GM18868 (cell line): ENCODE measurements around the gene PLD6.

ENCODE experiments used
- ATAC-seq: cut with Tn5 transposase; IDR thresholded peaks from one replicate; pipeline ENCODE4 v1.9.1; 2021; ENCODE audit warnings: mild to moderate bottlenecking, moderate library complexity; ENCODE audit not compliant: unreplicated experiment

The PLD6 gene

GRCh38 chr17:17227608-17228520, 21.7 kb upstream of the PLD6 start:
- no peak for ATAC-seq

- no peak for ATAC-seq
These were observed 20.5 kb upstream of the PLD6 start for GRCh38 chr17:17226451-17227265.

DNA sequence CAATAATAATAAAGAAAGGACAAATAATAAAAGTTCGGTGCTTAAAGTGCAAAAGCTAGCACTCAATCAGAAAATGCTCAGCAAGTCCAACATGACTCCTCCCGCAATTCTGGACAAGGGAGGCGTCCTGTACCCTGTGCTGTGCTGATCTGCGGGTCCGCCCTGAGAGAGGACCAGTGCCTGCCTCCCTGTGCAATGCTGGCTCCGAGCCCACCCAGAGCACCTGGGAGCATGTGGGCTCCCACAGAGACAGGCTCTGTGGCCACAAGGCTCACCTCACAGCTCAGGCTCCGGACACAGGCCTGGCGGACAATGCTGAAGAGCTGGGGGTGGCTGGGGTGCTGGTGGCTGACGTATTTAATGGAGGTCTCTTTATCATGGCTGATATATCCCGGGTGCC, 19.8 kb upstream of the PLD6 start:
- ATAC-seq, result no peak

GRCh38 chr17:17224137-17224536, 18.0 kb upstream of the PLD6 start:
- ATAC-seq, result no peak

GRCh38 chr17:17223736-17224135, 17.6 kb upstream of the PLD6 start:
- ATAC-seq, result no peak

DNA sequence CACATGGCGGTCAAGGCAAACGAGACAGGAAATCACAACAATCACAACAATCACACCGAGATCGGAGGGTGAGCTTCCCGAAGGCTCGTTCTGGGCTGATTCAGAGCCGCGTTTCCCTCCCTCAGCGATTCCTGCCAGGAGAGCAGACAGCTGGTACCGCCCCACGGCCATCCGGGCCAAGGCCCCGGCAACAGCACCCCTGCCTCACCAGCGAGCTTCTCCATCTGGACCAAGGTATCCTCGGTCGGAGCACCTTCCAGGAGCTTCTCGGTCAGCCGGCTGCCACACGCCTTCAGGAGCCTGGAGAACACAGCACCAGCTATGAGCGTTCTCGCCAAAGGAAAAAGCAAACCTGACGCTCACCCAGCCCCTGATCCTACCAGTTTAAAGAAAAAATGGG, 15.2 kb upstream of the PLD6 start:
- ATAC-seq, result no peak

GRCh38 chr17:17220529-17220928, 14.4 kb upstream of the PLD6 start:
- no peak for ATAC-seq

DNA sequence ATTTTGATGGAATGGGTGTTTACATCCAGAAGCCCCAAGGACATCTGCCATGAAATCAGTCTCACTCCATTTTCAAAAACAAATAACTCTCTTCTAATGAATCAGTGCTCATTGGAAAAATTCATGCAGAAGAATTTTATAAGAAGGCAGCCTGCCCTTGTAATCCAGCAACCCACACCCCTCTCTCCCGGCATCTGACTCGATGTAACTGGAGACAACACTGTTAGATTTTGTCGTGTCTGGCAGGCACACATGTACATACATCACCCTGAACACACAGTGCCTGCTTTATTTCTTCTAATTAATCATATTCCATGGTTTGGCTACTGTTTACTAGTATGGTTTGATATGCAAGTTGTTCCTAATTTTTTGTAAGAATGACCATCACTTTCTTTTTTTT, 11.9 kb upstream of the PLD6 start:
- ATAC-seq, result no peak

GRCh38 chr17:17216776-17217175, 10.6 kb upstream of the PLD6 start:
- no peak for ATAC-seq

DNA sequence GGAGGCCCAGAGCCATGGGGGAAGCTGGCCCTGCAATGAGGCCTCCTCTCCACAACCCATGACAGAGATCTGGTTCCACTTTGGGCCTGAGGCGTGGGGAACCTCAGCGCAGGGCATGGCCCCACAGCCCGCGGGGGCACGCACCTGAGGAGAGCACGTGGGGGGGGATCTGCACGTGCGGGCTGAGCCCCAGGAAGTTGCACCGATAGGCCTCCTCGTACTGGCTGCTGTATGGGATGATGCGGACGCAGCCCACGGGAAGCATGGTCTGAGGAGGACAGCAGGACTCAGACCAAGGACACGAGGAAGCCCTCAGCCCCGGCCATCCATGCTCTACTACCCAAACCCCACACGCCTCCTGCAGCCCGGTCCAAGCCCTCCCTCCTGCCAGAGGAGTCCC, 10.1 kb upstream of the PLD6 start:
- ATAC-seq, result no peak

DNA sequence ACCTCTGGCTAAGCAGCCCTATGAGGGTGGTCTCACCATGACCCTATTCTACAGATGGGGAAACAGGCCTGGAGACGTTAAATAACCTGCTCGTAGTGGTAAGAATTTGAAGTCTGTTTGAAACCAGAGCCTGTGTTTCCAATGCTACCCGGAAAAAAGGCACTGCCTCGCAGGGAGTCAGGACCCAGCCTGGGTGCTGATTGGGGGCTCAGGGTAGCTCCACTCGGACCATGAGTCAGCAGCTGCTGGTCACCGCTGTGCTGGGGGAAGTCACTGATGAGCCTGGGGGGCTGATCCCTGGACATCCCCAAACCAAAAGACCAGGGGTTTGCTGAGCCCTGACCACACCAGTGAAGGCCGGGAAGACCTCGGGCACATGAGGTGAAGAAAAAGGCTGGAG, 9.4 kb upstream of the PLD6 start:
- ATAC-seq, result no peak

GRCh38 chr17:17214646-17215436, 8.7 kb upstream of the PLD6 start:
- no peak for ATAC-seq

DNA sequence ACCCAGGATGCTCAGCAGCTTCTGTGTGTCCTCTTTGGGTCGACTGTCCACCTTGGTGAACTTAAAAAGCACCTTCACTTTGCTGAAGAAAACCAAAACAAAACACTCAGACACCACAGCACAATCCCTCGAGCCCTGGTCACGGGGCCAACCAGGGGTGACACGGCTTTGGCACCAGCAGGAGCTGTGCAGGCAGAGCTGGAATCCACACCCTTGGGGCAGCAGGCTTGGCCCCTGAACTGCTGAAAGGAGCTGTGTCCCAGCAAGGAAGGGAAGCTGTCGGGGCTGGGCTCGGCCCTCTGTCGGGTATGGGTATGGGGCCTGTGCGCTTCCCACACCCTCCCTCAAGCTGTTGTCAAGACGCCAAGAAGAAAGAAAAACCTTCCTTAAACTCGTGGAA, 7.6 kb upstream of the PLD6 start:
- ATAC-seq, result no peak

DNA sequence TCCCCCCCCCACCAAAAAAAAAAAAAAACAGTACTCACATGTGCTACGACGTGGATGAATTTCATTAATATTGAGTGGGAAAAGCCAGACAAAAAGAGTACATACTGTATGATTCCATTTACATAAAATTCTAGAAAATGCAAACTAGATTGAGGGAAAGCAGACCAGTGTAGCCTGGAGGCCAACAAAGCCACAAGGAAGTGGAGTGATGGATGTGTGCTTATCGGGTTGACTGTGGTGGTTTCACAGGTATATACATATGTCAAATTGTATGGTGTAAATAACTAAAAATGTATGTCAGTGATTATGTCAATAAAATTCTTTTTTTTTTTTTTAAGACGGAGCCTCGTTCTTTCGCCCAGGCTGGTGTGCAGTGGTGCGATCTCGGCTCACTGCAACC, 1.9 kb upstream of the PLD6 start:
- ATAC-seq, result no peak

DNA sequence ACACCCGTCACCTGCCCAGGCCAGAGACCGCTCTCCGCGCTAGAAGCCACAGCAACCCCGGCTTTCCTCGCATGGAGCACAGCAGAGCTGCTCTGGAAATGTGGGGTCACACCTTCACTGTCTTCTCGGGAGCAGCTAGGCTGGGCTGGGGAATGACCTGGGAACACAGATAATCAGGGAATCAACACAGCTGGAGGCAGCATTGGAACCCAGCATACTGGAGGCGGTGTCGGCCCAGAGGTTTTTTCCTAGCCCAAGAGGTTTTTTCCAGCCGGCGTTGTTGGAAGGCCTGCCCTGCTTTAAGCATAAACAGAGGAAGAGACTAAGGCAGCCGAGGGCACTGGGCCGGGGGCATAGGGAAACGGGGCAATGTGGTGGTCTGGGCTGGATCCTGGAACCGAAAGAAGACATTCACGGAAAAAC, 791 bp upstream of the PLD6 start:
- ATAC-seq, result no peak

GRCh38 chr17:17205368-17206123, 587 bp downstream of the PLD6 start:
- ATAC-seq, result peak; percentile 72

GRCh38 chr17:17204635-17205231, 1.4 kb downstream of the PLD6 start:
- ATAC-seq, result no peak

GRCh38 chr17:17204041-17204591, 2.0 kb downstream of the PLD6 start:
- no peak for ATAC-seq

DNA sequence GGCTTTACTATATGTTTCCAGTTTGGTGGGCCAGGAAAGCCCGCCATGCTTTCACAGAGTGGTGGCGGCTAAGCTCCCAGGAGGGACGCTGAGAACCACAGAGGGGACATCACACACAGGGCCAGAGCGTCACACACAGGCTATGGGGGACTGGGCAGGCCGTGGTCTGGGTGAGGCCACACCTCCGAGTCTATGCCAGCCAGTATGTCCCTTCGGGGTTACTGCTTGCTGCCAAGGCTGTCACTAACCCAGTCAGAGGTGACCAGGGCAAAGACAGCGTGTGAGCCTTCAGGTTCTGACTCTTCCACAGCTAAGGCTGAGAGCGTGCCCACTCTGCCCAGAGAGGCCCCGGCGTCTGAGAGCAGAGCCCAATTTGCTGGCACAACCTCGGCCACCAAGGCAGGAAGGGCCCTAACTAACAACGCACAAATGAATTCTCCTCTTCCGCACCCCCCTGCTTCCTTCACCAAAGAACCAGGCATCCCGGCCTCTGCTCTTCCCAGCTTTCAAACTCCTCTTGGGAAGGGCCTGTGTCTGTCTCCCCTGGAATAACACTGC, 2.9 kb downstream of the PLD6 start:
- no peak for ATAC-seq

DNA sequence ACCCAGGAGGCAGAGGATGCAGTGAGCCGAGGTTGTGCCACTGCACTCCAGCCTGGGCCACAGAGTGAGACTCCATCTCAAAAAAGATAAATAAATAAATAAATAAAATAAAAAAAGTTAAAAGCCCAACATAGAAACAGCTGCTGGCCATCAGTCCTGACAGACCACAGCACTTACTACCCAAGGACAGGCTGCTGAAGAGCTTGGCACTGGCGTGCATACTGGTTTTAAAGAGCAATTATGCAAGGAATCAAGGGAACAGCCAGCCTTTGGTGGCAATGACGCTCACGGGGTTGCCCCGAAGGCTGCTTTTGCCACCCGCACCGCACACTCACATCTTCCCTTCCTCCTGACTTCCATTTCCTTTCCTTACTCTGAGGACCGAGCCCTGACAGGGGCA, 4.2 kb downstream of the PLD6 start:
- no peak for ATAC-seq
